Neural cell (in vitro differentiated cells): Measurements from ENCODE around the gene CBFA2T3. TPM values are rescaled to one million over a fixed set of nuclear protein-coding genes. Genes with fewer than 3 reads are reported as not detected.

Source experiments
- H2AFZ ChIP-seq: fragments of 200-600, 300-800 bp; sonication (generic), shearing (Covaris generic); 2 replicates; pipeline ENCODE4 v1.6.0; 2014; ENCODE audit warnings: low read depth, mild to moderate bottlenecking, antibody characterized with exemption, low read length, moderate library complexity
- H3F3A ChIP-seq: fragments of 200-600 bp; shearing (Covaris generic); 2 replicates; pipeline ENCODE4 v1.6.1; 2016; ENCODE audit warnings: mild to moderate bottlenecking, moderate library complexity, mixed read lengths, antibody characterized with exemption, low read length; ENCODE audit not compliant: insufficient read depth, poor library complexity, severe bottlenecking
- H3K27ac ChIP-seq: fragments of 200-600, 300-800 bp; sonication (generic), shearing (Covaris generic); 2 replicates; pipeline ENCODE4 v1.5.1; 2014; ENCODE audit warnings: mild to moderate bottlenecking, low read length, moderate library complexity
- H3K27me3 ChIP-seq: fragments of 300-800, 200-600 bp; sonication (generic), shearing (Covaris generic); 2 replicates; pipeline ENCODE4 v1.6.0; 2014; ENCODE audit warnings: mild to moderate bottlenecking, low read depth, low read length, moderate library complexity; ENCODE audit not compliant: insufficient read depth
- H3K36me3 ChIP-seq: fragments of 300-800, 200-600 bp; sonication (generic), shearing (Covaris generic); 2 replicates; pipeline ENCODE4 v1.5.1; 2014; ENCODE audit warnings: mild to moderate bottlenecking, antibody characterized with exemption, low read length, moderate library complexity; ENCODE audit not compliant: insufficient read depth
- H3K4me2 ChIP-seq: fragments of 300-800, 200-600 bp; sonication (generic), shearing (Covaris generic); 2 replicates; pipeline ENCODE4 v1.6.0; 2014; ENCODE audit warnings: mild to moderate bottlenecking, low read length
- H3K4me3 ChIP-seq: fragments of 300-800, 200-600 bp; sonication (generic), shearing (Covaris generic); 2 replicates; pipeline ENCODE4 v1.5.1; 2014; ENCODE audit warnings: mild to moderate bottlenecking, low read length, moderate library complexity
- H3K79me2 ChIP-seq: fragments of 200-600 bp; shearing (Covaris generic); replicated peaks from 2 replicates; pipeline ENCODE4 v1.6.0; 2014; ENCODE audit warnings: mild to moderate bottlenecking, low read length, moderate library complexity; ENCODE audit not compliant: insufficient read depth
- H3K9ac ChIP-seq: fragments of 300-800, 200-600 bp; sonication (generic), shearing (Covaris generic); 2 replicates; pipeline ENCODE4 v1.6.1; 2016; ENCODE audit warnings: mild to moderate bottlenecking, low read length, mixed read lengths
- H3K9me2 ChIP-seq: fragments of 200-600 bp; shearing (Covaris generic); 2 replicates; pipeline ENCODE4 v1.6.1; 2016; ENCODE audit warnings: mild to moderate bottlenecking, low read length, mixed read lengths; ENCODE audit not compliant: insufficient read depth
- H3K9me3 ChIP-seq: fragments of 200-600, 300-800 bp; sonication (generic), shearing (Covaris generic); 2 replicates; pipeline ENCODE4 v1.6.1; 2016; ENCODE audit warnings: mild to moderate bottlenecking, mixed run types, low read length, moderate library complexity, mixed read lengths
- H4K20me1 ChIP-seq: fragments of 200-600 bp; shearing (Covaris generic); 2 replicates; pipeline ENCODE4 v1.6.1; 2016; ENCODE audit warnings: mild to moderate bottlenecking, mixed run types; ENCODE audit not compliant: insufficient read depth
- CTCF ChIP-seq: fragments of 450-650 bp; IDR thresholded peaks from 2 replicates; pipeline ENCODE4 v1.5.1; 2014; ENCODE audit warnings: antibody characterized with exemption, mild to moderate bottlenecking, moderate library complexity; ENCODE audit not compliant: poor library complexity, severe bottlenecking
- EP300 ChIP-seq: fragments of 450-650 bp; conservative IDR thresholded peaks from 2 replicates; pipeline ENCODE4 v1.6.1; 2014; ENCODE audit warnings: antibody characterized with exemption, mild to moderate bottlenecking, moderate library complexity; ENCODE audit not compliant: poor library complexity, severe bottlenecking
- EZH2 ChIP-seq: fragments of 200-600, 300-800 bp; shearing (Covaris generic), sonication (generic); IDR thresholded peaks from 2 replicates; pipeline ENCODE4 v1.6.1; 2014; ENCODE audit warnings: antibody characterized with exemption, low read length, borderline replicate concordance, mild to moderate bottlenecking; ENCODE audit not compliant: insufficient read depth, poor library complexity, severe bottlenecking
- MXI1 ChIP-seq: fragments of 450-650 bp; conservative IDR thresholded peaks from 2 replicates; pipeline ENCODE4 v1.6.1; 2014; ENCODE audit warnings: antibody characterized with exemption, mild to moderate bottlenecking; ENCODE audit not compliant: poor library complexity, severe bottlenecking
- POLR2AphosphoS5 ChIP-seq: IDR thresholded peaks from 2 replicates; pipeline ENCODE4 v1.6.1; 2012
- RAD21 ChIP-seq: fragments of 450-650 bp; conservative IDR thresholded peaks from 2 replicates; pipeline ENCODE4 v1.6.1; 2014; ENCODE audit warnings: antibody characterized with exemption, mild to moderate bottlenecking, moderate library complexity
- REST ChIP-seq: IDR thresholded peaks from 2 replicates; pipeline ENCODE4 v1.6.1; 2012; ENCODE audit warnings: borderline replicate concordance
- SMC3 ChIP-seq: fragments of 450-650 bp; conservative IDR thresholded peaks from 2 replicates; pipeline ENCODE4 v1.6.1; 2014; ENCODE audit warnings: antibody characterized with exemption, mild to moderate bottlenecking, moderate library complexity; ENCODE audit not compliant: poor library complexity
- TAF1 ChIP-seq: IDR thresholded peaks from 2 replicates; pipeline ENCODE4 v1.6.1; 2012; ENCODE audit warnings: low read depth
- polyA plus RNA-seq: library from polyadenylated mRNA; depleted of rRNA; stranded (reverse); fragments of >200 nt; gene quantifications from 2 replicates; pipeline ENCODE4 v1.2.3, GENCODE V29; 2014

The CBFA2T3 gene
- polyA plus RNA-seq, 1 donor from 2014 or later = 2.1 TPM

GRCh38 chr16:88956546-88957432 lies 20.2 kb downstream of the CBFA2T3 start:
- Histone ChIP-seq H3K79me2 (no peaks in the 10 kb centered on the region), H4K20me1 (no peaks in the 10 kb centered on the region), H3K27me3 (no peaks in the 10 kb centered on the region), H3K27ac (no peak overlapping the region), H3K36me3 (no peaks in the 10 kb centered on the region), H3K4me3 (no peak overlapping the region), H2AFZ (no peak overlapping the region), H3F3A (no peaks in the 10 kb centered on the region), H3K9ac (no peak overlapping the region), H3K9me3 (no peaks in the 10 kb centered on the region), H3K4me2 (no peak overlapping the region), H3K9me2 (no peaks in the 10 kb centered on the region)
- no peak for TF ChIP-seq RAD21
- TF ChIP-seq CTCF = no peak
- TF ChIP-seq EZH2 = no peak
- no peak for TF ChIP-seq TAF1
- no peak for TF ChIP-seq REST
- TF ChIP-seq SMC3 = no peak
- TF ChIP-seq MXI1 = no peak
- TF ChIP-seq EP300 = no peak

GRCh38 chr16:88955906-88956305 lies 21.1 kb downstream of the CBFA2T3 start:
- Histone ChIP-seq H2AFZ (no peak overlapping the region), H3K4me3 (no peak overlapping the region), H3K9me2 (no peaks in the 10 kb centered on the region), H4K20me1 (no peaks in the 10 kb centered on the region), H3F3A (no peaks in the 10 kb centered on the region), H3K9me3 (no peaks in the 10 kb centered on the region), H3K4me2 (no peak overlapping the region), H3K36me3 (no peaks in the 10 kb centered on the region), H3K79me2 (no peaks in the 10 kb centered on the region), H3K27ac (no peak overlapping the region), H3K27me3 (no peaks in the 10 kb centered on the region), H3K9ac (no peak overlapping the region)
- TF ChIP-seq MXI1 (no peak), EZH2 (no peak), TAF1 (no peak), RAD21 (no peak), CTCF (no peak), REST (no peak), SMC3 (no peak), EP300 (no peak), POLR2AphosphoS5 (no peak)
